HUES64 (cell line): ENCODE data around the gene SSBP4.

Experiments
- H3K27ac ChIP-seq: 2 replicates; pipeline ENCODE4 v1.7.0; 2013; ENCODE audit warnings: low read depth, low read length, inconsistent platforms
- H3K27me3 ChIP-seq: 2 replicates; pipeline ENCODE4 v1.6.1; 2013; ENCODE audit warnings: mild to moderate bottlenecking, low read length; ENCODE audit not compliant: insufficient read depth
- H3K36me3 ChIP-seq: 2 replicates; pipeline ENCODE4 v1.6.1; 2013; ENCODE audit warnings: mild to moderate bottlenecking, low read length; ENCODE audit not compliant: insufficient read depth
- H3K4me1 ChIP-seq: 2 replicates; pipeline ENCODE4 v1.6.1; 2013; ENCODE audit warnings: mild to moderate bottlenecking, low read length, moderate library complexity; ENCODE audit not compliant: insufficient read depth
- H3K4me3 ChIP-seq: 2 replicates; pipeline ENCODE4 v1.5.1; 2013; ENCODE audit warnings: mild to moderate bottlenecking, low read length, moderate library complexity
- H3K9ac ChIP-seq: 2 replicates; pipeline ENCODE4 v1.6.1; 2013; ENCODE audit warnings: mild to moderate bottlenecking, low read depth, low read length
- H3K9me3 ChIP-seq: 2 replicates; pipeline ENCODE4 v1.6.1; 2013; ENCODE audit warnings: low read depth, low read length; ENCODE audit not compliant: insufficient read depth
- WGBS: fragments of 150-250, 120-280 bp; methylation state at CpG from one replicate; pipeline ENCODE4 v1.1.7; 2013; ENCODE audit warnings: missing lambda C conversion rate; 5-methylcytosine and 5-hydroxymethylcytosine counted together

Gene SSBP4

DNA sequence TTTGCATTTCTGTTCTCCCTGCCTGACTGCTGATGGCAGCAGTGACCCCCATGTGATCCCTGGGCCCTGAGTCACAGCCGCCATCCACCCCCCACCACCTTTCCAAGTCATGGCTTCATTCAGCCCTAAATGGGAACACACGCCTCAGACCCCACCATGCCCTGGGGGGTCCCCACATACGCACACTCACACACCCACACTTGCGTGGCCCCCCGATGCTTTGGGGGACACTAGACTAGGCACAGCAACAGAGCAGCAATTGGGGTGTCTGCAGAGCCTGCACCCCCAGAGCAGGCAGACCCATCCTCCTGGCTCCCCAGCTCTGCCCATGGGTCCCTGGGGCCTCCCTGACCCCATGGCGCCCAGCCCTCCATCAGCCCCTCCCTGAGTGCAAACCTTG is 24.2 kb downstream of the SSBP4 start:
- no peaks in the 10 kb centered on the region for H3K9me3 ChIP-seq
- H3K9ac ChIP-seq, result no peak overlapping the region
- H3K36me3 ChIP-seq, result peaks cover 23% of the 10 kb centered on the region
- no peak overlapping the region for H3K4me3 ChIP-seq
- H3K4me1 ChIP-seq, result peaks cover 15% of the 10 kb centered on the region
- no peak overlapping the region for H3K27ac ChIP-seq
- WGBS, result 93% methylated on average over 6 of the region's 6 CpGs
- H3K27me3 ChIP-seq, result no peaks in the 10 kb centered on the region

DNA sequence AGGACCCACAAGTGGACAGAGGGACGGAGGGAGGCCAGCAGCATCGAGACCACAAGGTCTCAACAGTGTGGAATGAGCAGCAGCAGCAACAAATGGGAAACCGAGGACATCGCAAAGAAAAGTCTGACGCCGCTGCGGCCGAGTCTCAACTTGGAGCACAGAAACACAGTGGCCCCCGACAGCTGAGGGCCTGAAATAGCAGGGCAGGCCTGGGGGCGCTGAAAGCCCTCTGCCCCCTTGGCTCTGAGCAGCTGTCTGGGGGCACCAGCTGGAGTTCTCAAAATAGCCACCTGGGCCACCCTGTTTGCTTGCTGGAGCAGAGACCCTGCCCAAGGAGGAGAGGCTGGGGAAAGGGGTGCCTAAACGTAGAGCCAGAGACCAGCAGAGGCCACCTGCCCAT is 24.6 kb downstream of the SSBP4 start:
- peaks cover 25% of the 10 kb centered on the region for H3K36me3 ChIP-seq
- peaks cover 11% of the 10 kb centered on the region; the same call in 1 of the 2 replicates for H3K4me1 ChIP-seq
- WGBS, result 95% methylated on average over 11 of the region's 11 CpGs
- no peaks in the 10 kb centered on the region for H3K9me3 ChIP-seq
- no peak overlapping the region for H3K9ac ChIP-seq
- no peak overlapping the region for H3K4me3 ChIP-seq
- no peak overlapping the region for H3K27ac ChIP-seq
- no peaks in the 10 kb centered on the region for H3K27me3 ChIP-seq

DNA sequence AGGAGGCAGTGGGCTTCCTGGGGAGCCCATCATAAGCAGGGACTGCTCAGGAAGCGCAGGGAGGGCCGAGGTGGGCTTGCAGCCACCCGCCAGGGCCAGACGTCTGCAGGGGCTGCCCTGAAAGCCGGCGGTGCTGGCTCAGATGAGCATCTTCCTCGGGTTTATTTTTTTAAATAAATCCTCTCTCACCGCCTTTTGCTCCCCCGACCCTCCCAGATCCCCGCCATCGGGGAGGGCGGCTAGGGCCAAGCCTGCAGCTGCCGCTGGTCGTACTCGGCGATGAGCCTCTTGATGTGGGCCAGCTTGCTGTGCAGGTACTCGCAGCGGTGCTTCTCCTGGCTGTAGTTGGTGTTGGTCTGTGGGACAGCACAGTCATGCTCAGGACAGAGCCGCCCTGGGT is 25.3 kb downstream of the SSBP4 start:
- no peak overlapping the region for H3K4me3 ChIP-seq
- H3K36me3 ChIP-seq, result peaks cover 29% of the 10 kb centered on the region
- no peak overlapping the region for H3K9ac ChIP-seq
- no peak overlapping the region for H3K27ac ChIP-seq
- no peaks in the 10 kb centered on the region for H3K9me3 ChIP-seq
- H3K27me3 ChIP-seq, result no peaks in the 10 kb centered on the region
- peaks cover 4% of the 10 kb centered on the region; the same call in 1 of the 2 replicates for H3K4me1 ChIP-seq
- 96% methylated on average over 19 of the region's 19 CpGs for WGBS

DNA sequence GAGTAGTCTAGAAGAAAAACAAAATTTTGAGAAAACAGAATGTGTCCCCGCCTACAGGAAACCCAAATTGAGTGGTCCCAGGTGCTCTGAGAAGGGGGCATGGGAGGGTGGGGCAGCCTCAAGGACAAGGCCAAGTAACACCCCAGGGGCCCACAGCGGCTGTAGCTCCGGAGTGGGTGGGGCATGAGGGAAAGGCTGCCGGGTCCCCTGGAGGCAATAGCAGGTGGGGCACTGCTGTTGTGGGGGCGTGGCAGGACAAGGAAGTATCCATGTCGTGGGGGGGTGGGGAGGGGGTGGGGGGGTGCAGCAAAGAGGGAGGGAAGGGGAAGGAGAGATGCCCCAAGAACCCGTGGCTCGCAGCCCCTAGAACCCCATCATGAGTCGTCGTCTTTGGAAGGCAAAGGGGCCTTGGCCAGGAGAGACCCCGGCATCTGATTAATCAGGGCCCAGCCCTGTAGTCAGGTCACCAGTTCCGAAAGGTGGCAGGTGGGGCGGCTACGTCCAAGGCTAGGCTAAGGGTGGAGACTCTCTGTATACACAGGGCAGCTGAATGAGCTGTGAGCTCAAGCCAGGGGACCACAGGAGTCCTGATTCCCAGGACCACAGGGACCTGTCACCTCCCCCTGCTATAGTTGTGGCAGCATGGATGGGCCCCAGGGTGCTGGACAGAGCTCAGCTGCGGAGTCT is 26.2 kb downstream of the SSBP4 start:
- H3K9me3 ChIP-seq, result no peaks in the 10 kb centered on the region
- H3K4me1 ChIP-seq, result no peaks in the 10 kb centered on the region
- no peaks in the 10 kb centered on the region for H3K27me3 ChIP-seq
- H3K9ac ChIP-seq, result no peak overlapping the region
- H3K27ac ChIP-seq, result no peak overlapping the region
- no peak overlapping the region for H3K4me3 ChIP-seq
- H3K36me3 ChIP-seq, result peaks cover 38% of the 10 kb centered on the region
- 83% methylated on average over 15 of the region's 15 CpGs for WGBS

DNA sequence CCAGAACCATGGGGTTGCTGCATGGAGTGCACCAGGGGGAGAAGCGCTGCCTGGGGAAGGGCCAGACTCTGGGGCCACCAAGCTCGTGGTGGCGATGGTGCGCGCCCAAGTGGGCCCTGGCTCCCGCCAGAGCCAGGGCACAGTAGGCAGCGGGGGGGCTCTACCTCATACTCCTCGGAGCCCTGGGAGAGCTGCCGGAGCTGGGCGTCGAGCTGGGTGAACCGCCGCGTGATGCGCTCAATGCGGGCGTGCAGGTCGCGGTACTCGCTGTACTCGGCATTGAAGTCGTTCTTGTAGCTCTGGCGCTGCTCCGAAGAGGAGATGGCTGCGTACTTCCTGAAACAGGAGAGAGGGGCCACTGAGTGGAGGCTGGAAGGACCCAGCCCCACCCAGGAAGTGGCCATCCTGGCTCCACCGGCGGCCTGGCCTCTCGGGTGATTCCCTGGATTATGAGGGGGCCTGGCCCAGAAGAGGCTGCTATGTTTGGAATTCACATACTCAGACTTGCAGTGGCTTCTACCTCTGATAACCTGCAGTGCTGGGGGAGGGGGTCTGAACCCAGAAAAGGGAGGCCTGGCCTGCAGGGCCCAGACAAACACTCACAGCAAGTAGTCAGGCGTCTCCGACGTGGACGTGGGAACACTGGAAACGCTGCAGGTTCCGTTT is 27.1 kb downstream of the SSBP4 start:
- H3K4me1 ChIP-seq, result no peaks in the 10 kb centered on the region
- 97% methylated on average over 34 of the region's 34 CpGs for WGBS
- H3K4me3 ChIP-seq, result no peak overlapping the region
- no peaks in the 10 kb centered on the region for H3K9me3 ChIP-seq
- no peak overlapping the region for H3K9ac ChIP-seq
- peaks cover 39% of the 10 kb centered on the region for H3K36me3 ChIP-seq
- no peaks in the 10 kb centered on the region for H3K27me3 ChIP-seq
- no peak overlapping the region for H3K27ac ChIP-seq

DNA sequence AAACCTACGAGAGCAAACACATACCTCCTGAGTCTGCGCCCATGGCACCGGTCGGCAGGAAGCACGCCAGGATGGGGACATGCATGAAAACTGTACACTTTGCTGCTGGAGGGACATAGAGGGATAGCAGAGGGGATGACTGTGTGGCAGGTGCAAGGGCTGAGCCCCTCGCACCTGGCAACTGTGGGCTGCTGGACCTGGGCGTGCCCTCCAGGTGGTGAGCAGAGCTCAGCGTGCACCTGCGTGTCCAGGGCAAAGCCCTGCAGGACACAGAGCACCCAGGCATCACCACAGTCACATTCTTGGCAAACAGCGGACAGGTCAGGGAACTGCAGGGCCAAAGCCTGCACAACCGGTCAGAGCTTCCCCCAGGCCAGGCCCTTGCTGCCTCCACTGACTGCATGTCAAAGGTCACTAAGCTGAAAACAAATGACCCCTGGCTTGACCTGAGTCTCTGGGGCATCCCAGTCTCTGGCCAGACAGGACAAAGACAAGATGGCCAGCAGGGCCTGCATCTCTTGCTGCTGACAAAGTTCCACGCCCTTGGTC is 27.7 kb downstream of the SSBP4 start:
- no peaks in the 10 kb centered on the region for H3K27me3 ChIP-seq
- 90% methylated on average over 12 of the region's 12 CpGs for WGBS
- H3K36me3 ChIP-seq, result peaks cover 39% of the 10 kb centered on the region
- H3K9me3 ChIP-seq, result no peaks in the 10 kb centered on the region
- no peak overlapping the region for H3K4me3 ChIP-seq
- H3K9ac ChIP-seq, result no peak overlapping the region
- H3K27ac ChIP-seq, result no peak overlapping the region
- H3K4me1 ChIP-seq, result no peaks in the 10 kb centered on the region

DNA sequence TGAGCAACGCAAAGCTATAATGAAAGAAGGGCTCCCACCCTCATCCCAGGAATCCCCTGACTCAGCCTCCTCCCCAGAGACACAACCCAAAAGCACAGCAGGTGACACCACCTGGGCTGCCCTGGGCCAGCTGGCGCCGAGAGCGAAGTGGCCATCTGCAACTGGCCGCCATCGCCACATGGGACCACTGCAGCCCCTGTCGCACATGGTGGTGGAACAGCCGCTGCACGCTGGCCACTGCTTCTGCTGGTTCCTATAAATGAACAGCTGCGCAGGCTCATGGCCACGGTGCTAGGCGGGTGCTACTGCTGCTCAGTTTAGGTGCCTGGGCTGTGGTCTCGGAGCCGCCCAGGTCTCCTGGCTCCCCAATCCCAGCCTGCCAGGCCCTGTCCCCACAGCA is 30.4 kb downstream of the SSBP4 start:
- Histone ChIP-seq H3K4me1 (no peaks in the 10 kb centered on the region), H3K9me3 (no peaks in the 10 kb centered on the region), H3K36me3 (peaks cover 28% of the 10 kb centered on the region), H3K27ac (no peak overlapping the region), H3K9ac (no peak overlapping the region), H3K27me3 (no peaks in the 10 kb centered on the region), H3K4me3 (no peak overlapping the region)
- 96% methylated on average over 14 of the region's 14 CpGs for WGBS

DNA sequence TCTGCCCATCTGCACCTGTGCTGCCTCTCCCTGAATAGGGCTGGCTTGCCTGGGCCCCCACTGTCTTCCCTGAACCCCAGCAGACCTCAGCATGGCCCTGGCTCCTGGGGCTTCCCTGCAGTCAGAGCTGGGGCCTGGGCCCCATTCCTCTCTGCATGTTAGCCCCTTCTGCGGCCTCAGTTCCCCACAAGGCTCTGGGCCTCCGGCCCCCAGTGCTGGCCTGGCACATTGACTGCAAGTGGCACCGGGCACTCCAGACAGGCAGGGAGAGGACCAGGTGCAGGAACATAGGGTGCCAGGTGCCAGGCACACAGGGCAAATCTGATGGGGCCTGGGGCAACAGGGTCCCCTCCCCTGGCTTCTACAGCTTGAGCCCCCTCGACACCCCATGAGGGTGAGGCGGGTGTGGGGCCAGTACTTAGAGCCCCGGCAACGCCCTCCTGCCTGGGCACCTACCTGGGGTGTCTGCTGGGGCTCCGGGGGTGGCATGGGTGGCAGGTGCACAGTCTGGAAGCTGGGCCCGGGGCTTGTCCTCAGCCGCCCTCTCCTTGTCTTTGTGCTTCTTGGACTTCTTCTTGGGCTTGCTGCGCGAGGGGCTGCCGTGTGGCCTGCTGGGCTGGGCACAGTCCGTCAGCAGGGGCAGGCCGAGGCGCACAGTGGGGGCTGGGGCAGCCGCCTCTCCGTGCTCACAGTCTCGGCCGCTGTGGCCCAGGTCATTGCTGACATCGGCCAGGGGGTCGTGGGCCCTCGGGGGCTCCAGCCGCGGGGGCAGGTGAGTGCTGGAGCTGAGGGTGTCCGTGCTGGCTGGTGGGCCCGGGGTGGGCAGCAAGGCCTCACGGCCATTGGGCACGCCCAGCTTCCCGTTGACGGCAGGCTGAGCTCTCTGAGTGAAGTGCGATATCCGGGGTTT is 31.1 kb downstream of the SSBP4 start:
- Histone ChIP-seq H3K9me3 (no peaks in the 10 kb centered on the region), H3K9ac (no peak overlapping the region), H3K4me1 (no peaks in the 10 kb centered on the region), H3K27me3 (no peaks in the 10 kb centered on the region), H3K27ac (no peak overlapping the region), H3K36me3 (peaks cover 23% of the 10 kb centered on the region), H3K4me3 (no peak overlapping the region)
- WGBS, result 90% methylated on average over 33 of the region's 33 CpGs

DNA sequence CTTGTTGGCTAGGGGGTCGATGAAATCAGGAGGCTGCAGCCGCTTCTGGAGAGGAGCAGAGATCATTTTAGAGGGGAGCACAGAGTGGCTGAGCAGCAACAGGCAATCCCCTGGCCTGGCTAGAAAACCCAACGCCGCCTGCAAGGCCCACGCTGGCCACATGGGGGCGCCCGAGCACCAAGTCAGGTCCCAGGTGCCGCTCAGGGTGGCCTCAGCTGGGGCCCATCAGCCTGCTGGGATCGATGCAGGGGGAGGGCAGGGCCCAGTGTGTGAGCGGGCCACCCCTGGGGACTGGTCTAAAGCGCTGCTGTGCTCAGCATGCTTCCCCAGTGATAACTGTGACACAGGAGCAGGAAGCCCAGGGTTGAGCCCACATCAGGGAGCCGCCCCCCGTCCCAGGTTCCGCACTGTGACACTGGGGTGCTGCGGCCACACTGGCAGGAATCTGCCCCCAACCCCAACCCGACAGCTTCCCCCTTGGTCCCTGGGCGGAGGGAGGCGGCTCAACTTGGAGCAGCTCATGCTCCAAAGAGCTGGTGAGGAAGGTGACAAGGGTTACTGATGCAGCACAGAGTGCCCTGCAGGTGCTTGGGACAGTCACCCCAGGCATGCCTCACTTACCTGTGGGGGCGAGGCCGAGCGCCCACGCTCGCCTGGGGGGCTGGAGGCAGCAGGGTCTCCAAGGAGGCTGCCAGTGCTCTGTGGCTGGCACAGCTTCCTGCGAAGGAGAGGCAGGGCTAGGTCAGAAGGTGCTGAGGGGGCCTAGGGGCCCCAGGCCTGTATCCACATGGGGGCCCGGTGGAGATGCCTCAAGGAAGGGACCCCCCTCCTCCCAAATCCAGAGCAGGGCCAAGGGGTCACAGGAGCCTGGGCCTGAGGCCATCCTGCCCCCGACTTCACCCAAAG is 32.0 kb downstream of the SSBP4 start:
- no peaks in the 10 kb centered on the region for H3K4me1 ChIP-seq
- H3K36me3 ChIP-seq, result peaks cover 23% of the 10 kb centered on the region
- no peaks in the 10 kb centered on the region for H3K27me3 ChIP-seq
- no peak overlapping the region for H3K4me3 ChIP-seq
- H3K9me3 ChIP-seq, result no peaks in the 10 kb centered on the region
- no peak overlapping the region for H3K9ac ChIP-seq
- H3K27ac ChIP-seq, result no peak overlapping the region
- WGBS, result 57% methylated on average over 26 of the region's 26 CpGs

DNA sequence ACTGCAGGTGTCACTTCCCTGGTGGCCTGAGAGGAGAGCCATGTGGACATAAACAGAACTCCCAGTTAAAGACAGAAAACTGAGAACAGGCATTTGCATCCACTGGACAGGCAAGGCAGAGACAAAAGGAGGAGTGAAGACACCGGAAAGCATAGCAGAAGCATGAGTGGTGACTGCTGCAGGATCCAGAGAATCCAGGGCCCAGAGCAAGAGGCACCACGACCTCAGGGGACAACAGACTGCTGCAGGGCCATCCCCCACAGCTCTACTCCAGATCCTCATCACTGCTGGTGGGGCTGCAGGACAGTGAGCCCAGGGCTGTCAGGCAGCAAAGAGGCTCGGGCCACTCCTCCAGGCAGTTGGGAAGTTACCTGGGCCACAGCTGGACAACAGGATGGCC is 33.2 kb downstream of the SSBP4 start:
- Histone ChIP-seq H3K27ac (no peak overlapping the region), H3K36me3 (peaks cover 23% of the 10 kb centered on the region), H3K4me1 (no peaks in the 10 kb centered on the region), H3K9me3 (no peaks in the 10 kb centered on the region), H3K27me3 (no peaks in the 10 kb centered on the region), H3K4me3 (no peak overlapping the region), H3K9ac (no peak overlapping the region)
- WGBS, result 79% methylated on average over 3 of the region's 3 CpGs
